ENCODE results near the gene TNFSF13B.

- TF ChIP-seq PAX8 (IDR thresholded peaks at IDR 0.05) (no peak), SMC3 (IDR thresholded peaks at IDR 0.05; ENCODE audit: borderline replicate concordance, low read length) (no peak; the same call in 1 of the 2 replicates), RAD21 (IDR thresholded peaks at IDR 0.05; ENCODE audit: insufficient read depth, low read depth, low read length) (peak; percentile 38), CHD1 (IDR thresholded peaks at IDR 0.05; ENCODE audit: low read depth, low read length) (no peak), KAT2A (conservative IDR thresholded peaks at IDR 0.05; ENCODE audit: control insufficient read depth, low read depth, low read length) (no peak), E4F1 (IDR thresholded peaks at IDR 0.05; ENCODE audit: borderline replicate concordance, partially characterized antibody) (no peak), TCF12 (IDR thresholded peaks at IDR 0.05; ENCODE audit: low read depth, low read length) (no peak), FOXM1 (IDR thresholded peaks at IDR 0.05; ENCODE audit: low read depth, low read length) (no peak), ETV6 (conservative IDR thresholded peaks at IDR 0.05 in 1 of 2, IDR thresholded peaks at IDR 0.05 in 1 of 2; ENCODE audit: borderline replicate concordance in 1 of 2, low read depth in 1 of 2) (no peak), NFYB (IDR thresholded peaks at IDR 0.05; ENCODE audit: insufficient read depth, low read depth, low read length) (no peak), POLR2A (IDR thresholded peaks at IDR 0.05; ENCODE audit: low read depth, low read length) (no peak)
Measured at GRCh38 chr13:108220041-108220440, 49.5 kb upstream of the TNFSF13B start.

Data from GM12878 (cell line).